K562 (cell line): Measurements from ENCODE around the gene PPP1R2B. TPM values are rescaled to one million over a fixed set of nuclear protein-coding genes. Genes with fewer than 3 reads are reported as not detected.
A peak's percentile ranks its signal among the peaks of the same experiment; 100 is the strongest.

Experiments
- ATAC-seq: fragments of 200-7000 bp; cut with Tn5 transposase; 3 replicates; pipeline ENCODE4 v1.9.1; 2020; ENCODE audit warnings: moderate library complexity
- BruUV-seq: library from RNA; stranded (reverse); fragments of 400-500 nt; replicated peaks from 2 replicates; lab custom pipeline; 2021; lab: Mats Ljungman, UMichigan
- CTCF ChIA-PET: fragments of 300-600 bp; formaldehyde crosslinking; extraction: SDS; loops from one replicate; lab custom pipeline; 2021; ENCODE audit warnings: low intra/inter-chr PET ratio; lab: Yijun Ruan, JAX
- POLR2A ChIA-PET: fragments of 300-600, 350-650 bp; sonication (Branson Sonifier 250); formaldehyde crosslinking; extraction: SDS; loops from one replicate; lab custom pipeline; 2021; ENCODE audit warnings: antibody characterized with exemption, inconsistent platforms; lab: Yijun Ruan, JAX
- DNase-seq, 4 experiments: peaks; one replicate each; pipeline versions ENCODE4 v3.0.0 to v3.0.0-alpha.2; 2011 to 2018; ENCODE audit warnings: low spot score in 3 of 4, mixed read lengths in 3 of 4; ENCODE audit errors: extremely low read depth in 1 of 4
- FAIRE-seq: peaks from 2 replicates; lab custom pipeline; 2011; peaks lifted over from hg19 to GRCh38; lab: Jason Lieb, UNC
- H2AFZ ChIP-seq: 2 replicates; pipeline ENCODE4 v1.6.0; 2011; ENCODE audit warnings: low read depth, low read length, control low read depth, inconsistent platforms
- H3K27ac ChIP-seq: fragments of 200-600 bp; 3 replicates; pipeline ENCODE4 v1.8.0; 2011; ENCODE audit warnings: low read depth, mild to moderate bottlenecking, control low read depth, inconsistent platforms, low read length, moderate library complexity, mixed read lengths; ENCODE audit errors: extremely low read depth
- H3K27me3 ChIP-seq, 2 experiments: fragments of 300-600 bp in 1 of 2; 2 replicates in 1 of 2; 3 replicates in 1 of 2; pipeline versions ENCODE4 v1.6.0 to v1.8.0; 2011; ENCODE audit warnings: inconsistent platforms in 2 of 2, low read length in 2 of 2, mild to moderate bottlenecking in 1 of 2, mixed read lengths in 1 of 2, moderate library complexity in 1 of 2; ENCODE audit not compliant: control insufficient read depth in 2 of 2, insufficient read depth in 2 of 2
- H3K36me3 ChIP-seq: fragments of 300-600 bp; 3 replicates; pipeline ENCODE4 v1.8.0; 2011; ENCODE audit warnings: mild to moderate bottlenecking, low read length, inconsistent platforms; ENCODE audit not compliant: control insufficient read depth, insufficient read depth
- H3K4me1 ChIP-seq, 2 experiments: fragments of 200-600 bp in 1 of 2; replicated peaks in 1 of 2; 2 replicates in 1 of 2; 3 replicates in 1 of 2; pipeline versions ENCODE4 v1.5.1 to v1.8.0; 2011; ENCODE audit warnings: inconsistent platforms in 2 of 2, low read length in 2 of 2, mild to moderate bottlenecking in 1 of 2, mixed read lengths in 1 of 2, moderate library complexity in 1 of 2; ENCODE audit not compliant: control insufficient read depth in 2 of 2, insufficient read depth in 2 of 2
- H3K4me2 ChIP-seq: 2 replicates; pipeline ENCODE4 v1.6.1; 2011; ENCODE audit warnings: low read length, control low read depth, inconsistent platforms, mixed read lengths; ENCODE audit not compliant: insufficient read depth
- H3K4me3 ChIP-seq: fragments of 200-600 bp; sonication (generic), shearing (Covaris generic); 2 replicates; pipeline ENCODE4 v1.5.1; 2016; ENCODE audit warnings: control low read depth, inconsistent platforms
- H3K79me2 ChIP-seq: fragments of 200-600 bp; 3 replicates; pipeline ENCODE4 v1.8.0; 2011; ENCODE audit warnings: low read length, inconsistent platforms; ENCODE audit not compliant: control insufficient read depth, insufficient read depth
- H3K9ac ChIP-seq, 2 experiments: 2 replicates each; pipeline versions ENCODE4 v1.6.0 to v1.6.1; 2011; ENCODE audit warnings: low read depth in 2 of 2, low read length in 2 of 2, control low read depth in 1 of 2, inconsistent platforms in 1 of 2, mild to moderate bottlenecking in 1 of 2, mixed read lengths in 1 of 2; ENCODE audit not compliant: insufficient read depth in 1 of 2
- H3K9me1 ChIP-seq: one replicate; pipeline ENCODE4 v1.6.0; 2011; ENCODE audit warnings: inconsistent platforms, mild to moderate bottlenecking, low read length, moderate library complexity; ENCODE audit not compliant: control insufficient read depth, insufficient read depth
- H3K9me3 ChIP-seq: replicated peaks from 2 replicates; pipeline ENCODE4 v1.5.1; 2011; ENCODE audit warnings: low read depth, low read length, inconsistent platforms; ENCODE audit not compliant: control insufficient read depth, insufficient read depth
- H4K20me1 ChIP-seq: replicated peaks from 2 replicates; pipeline ENCODE4 v1.6.1; 2011; ENCODE audit warnings: low read length, inconsistent platforms, mixed read lengths; ENCODE audit not compliant: control insufficient read depth, insufficient read depth
- C11orf30 ChIP-seq: fragments of 450-650 bp; IDR thresholded peaks from 2 replicates; pipeline ENCODE4 v1.6.1; 2016; ENCODE audit warnings: low read depth, mild to moderate bottlenecking
- RAD21 ChIP-seq, 2 experiments: fragments of 250-450 bp in 1 of 2; fragments of 450-650 bp in 1 of 2; sonication (Bioruptor Pico) in 1 of 2; formaldehyde crosslinking in 1 of 2; IDR thresholded peaks in 1 of 2; conservative IDR thresholded peaks in 1 of 2; 2 replicates each; pipeline versions ENCODE4 v1.4.0 to v1.8.0; 2020 to 2022; ENCODE audit warnings: mild to moderate bottlenecking in 2 of 2, moderate library complexity in 1 of 2
- TEAD1 ChIP-seq, 2 experiments: fragments of 450-650 bp in 1 of 2; sonication (generic) in 1 of 2; formaldehyde crosslinking; IDR thresholded peaks; 2 replicates each; pipeline versions ENCODE4 v1.4.0 to v1.8.0; 2020 to 2022; ENCODE audit warnings: mild to moderate bottlenecking in 2 of 2, missing genetic modification reagents in 1 of 2
- TOE1 ChIP-seq, 2 experiments: fragments of 450-650 bp in 1 of 2; sonication (generic) in 1 of 2; formaldehyde crosslinking in 1 of 2; IDR thresholded peaks; 2 replicates each; pipeline versions ENCODE4 v1.7.1 to v1.8.0; 2016 to 2022; ENCODE audit warnings: borderline replicate concordance in 2 of 2, mild to moderate bottlenecking in 2 of 2, antibody characterized with exemption in 1 of 2, inconsistent platforms in 1 of 2, low read depth in 1 of 2, missing genetic modification reagents in 1 of 2, moderate library complexity in 1 of 2
- ZNF316 ChIP-seq: fragments of 450-650 bp; IDR thresholded peaks from 2 replicates; pipeline ENCODE4 v1.6.1; 2016
- ZNF780A ChIP-seq: fragments of 250-450 bp; sonication (Bioruptor Pico); IDR thresholded peaks from 2 replicates; pipeline ENCODE4 v1.5.0; 2021; ENCODE audit warnings: mild to moderate bottlenecking
- WGBS: fragments of 100-300 bp; shearing (Covaris generic); methylation state at CpG from one replicate; pipeline ENCODE4 v1.1.6; 2016; ENCODE audit warnings: low coverage, mixed read lengths; ENCODE audit not compliant: insufficient coverage; ENCODE audit errors: missing lambda C conversion rate; 5-methylcytosine and 5-hydroxymethylcytosine counted together
- in situ Hi-C: fragments of 300-500 bp; cut with MboI; formaldehyde crosslinking; loops from 4 replicates; pipeline ENCODE4 v1.15.0; 2018; ENCODE audit warnings: inconsistent platforms, mixed read lengths
- intact Hi-C: fragments of 100-400 bp; cut with micrococcal nuclease; formaldehyde crosslinking; loops from 2 replicates; pipeline ENCODE4 v1.14.2; 2022
- polyA plus RNA-seq, 8 experiments: library from polyadenylated mRNA; depleted of rRNA in 4 of 8; stranded (reverse) in 5 of 8; unstranded in 3 of 8; fragments of >200 nt; fragmentation: Nextera tagmentation in 2 of 8; fragmentation: Illumina TruSeq in 1 of 8; extraction: Ambion mirVana in 2 of 8; extraction: Trizol in 1 of 8; gene quantifications; 2 replicates each; pipeline versions ENCODE4 v1.2.1 to v1.2.3, GENCODE V29; 2011 to 2014; ENCODE audit warnings: inconsistent platforms in 1 of 8, missing spikeins in 1 of 8
- total RNA-seq, 7 experiments: library from RNA; depleted of rRNA in 6 of 7; stranded (reverse); fragments of >200 nt in 6 of 7; fragmentation: Illumina TruSeq in 2 of 7; extraction: Trizol in 2 of 7; gene quantifications; 2 replicates each; pipeline versions ENCODE4 v1.2.1 to v1.2.3, GENCODE V29; 2011 to 2021; ENCODE audit warnings: low replicate concordance in 1 of 7
- TF ChIP-seq, protein P1 (sequence below), 3 experiments: IDR thresholded peaks in 2 of 3; conservative IDR thresholded peaks in 1 of 3; 2 replicates each; pipeline ENCODE4 v1.5.1; 2011 to 2012; ENCODE audit warnings: low read length in 3 of 3, mild to moderate bottlenecking in 3 of 3, control low read depth in 2 of 3, improper control_type of control experiment in 1 of 3, inconsistent platforms in 1 of 3, low read depth in 1 of 3, mixed read lengths in 1 of 3, moderate library complexity in 1 of 3; ENCODE audit not compliant: insufficient read depth in 2 of 3

Gene PPP1R2B
- total and polyA plus RNA-seq, 9 of the 15 experiments (the other 6 are each of a cell fraction or from before 2014, with no cell fraction given): 0.06 to 0.11 TPM; not detected in 7

DNA sequence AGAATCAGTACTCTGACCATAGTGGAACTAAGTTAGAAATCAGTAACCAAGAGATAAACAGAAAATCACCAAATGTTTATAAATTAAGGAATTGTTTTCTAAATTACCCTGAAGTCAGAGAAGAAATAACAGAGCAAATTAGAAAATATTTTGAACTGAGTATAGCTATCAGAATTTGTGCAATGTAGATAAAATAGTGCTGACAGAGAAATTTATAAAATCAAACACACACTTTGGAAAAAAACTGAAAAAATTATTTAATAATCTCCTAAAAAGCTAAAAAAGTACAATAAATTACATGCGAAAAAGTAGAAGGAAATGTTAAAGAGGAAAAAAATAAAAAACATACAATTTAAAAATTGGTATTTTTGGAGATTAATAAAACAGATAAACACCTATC is 37.1 kb upstream of the PPP1R2B start:
- H3K9me3 ChIP-seq: no peaks in the 10 kb centered on the region
- POLR2A ChIA-PET: no interaction called here
- H3K27me3 ChIP-seq: no peaks in the 10 kb centered on the region
- no peaks in the 10 kb centered on the region for H3K4me1 ChIP-seq
- FAIRE-seq (no peak), DNase-seq (no peak), ATAC-seq (no peak)
- CTCF ChIA-PET: no interaction called here
- no peak overlapping the region for H3K27ac ChIP-seq
- H2AFZ ChIP-seq: no peak overlapping the region
- no peaks in the 10 kb centered on the region for H3K9me1 ChIP-seq
- no peak for TF ChIP-seq TEAD1 (CRISPR knock-in tag; IDR thresholded peaks at IDR 0.05)
- TF ChIP-seq C11orf30: peak; percentile 7; the same call in 1 of the 2 replicates
- TF ChIP-seq ZNF316: peak; percentile 74
- BruUV-seq: no TSS peak
- WGBS: 0% methylated on average over 1 of the region's 1 CpG
- H3K36me3 ChIP-seq: no peaks in the 10 kb centered on the region
- intact Hi-C loops: no loop called here
- H3K79me2 ChIP-seq: no peaks in the 10 kb centered on the region
- no peak overlapping the region for H3K4me3 ChIP-seq
- no peaks in the 10 kb centered on the region for H4K20me1 ChIP-seq
- no peak overlapping the region for H3K4me2 ChIP-seq
- in situ Hi-C loops: no loop called here
- no peak overlapping the region for H3K9ac ChIP-seq

DNA sequence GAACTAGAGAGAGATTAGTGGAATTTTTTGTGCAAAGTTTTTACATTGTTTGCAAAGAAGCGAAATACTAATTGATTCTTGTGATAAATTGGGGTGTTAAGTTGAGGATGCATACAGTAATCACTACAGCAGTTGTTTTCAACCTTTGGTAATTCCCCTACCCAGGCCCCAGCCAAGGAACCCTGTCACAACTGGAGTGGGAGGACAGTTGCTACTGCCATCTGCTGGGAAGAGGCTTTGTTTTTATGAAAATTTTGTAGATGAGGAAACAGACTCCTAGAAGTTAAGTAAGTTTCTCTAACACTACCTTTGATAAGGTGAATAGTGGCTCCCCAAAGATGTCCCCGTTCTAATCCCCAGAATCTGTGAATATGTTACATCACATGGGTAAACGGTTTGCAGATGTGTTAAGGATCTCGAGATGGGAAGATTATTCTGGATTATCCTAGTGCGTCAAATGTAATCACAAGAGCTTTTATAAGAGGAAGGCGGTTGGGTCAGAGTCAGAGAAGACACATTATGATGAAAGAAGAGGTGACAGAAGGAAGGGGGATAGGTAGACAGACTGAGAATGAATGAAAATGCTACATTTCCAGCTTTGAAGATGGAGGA is 34.0 kb upstream of the PPP1R2B start:
- intact Hi-C loops: no loop called here
- Histone ChIP-seq H3K4me3 (no peak overlapping the region), H3K4me1 (no peaks in the 10 kb centered on the region), H3K27me3 (no peaks in the 10 kb centered on the region), H2AFZ (no peak overlapping the region), H3K4me2 (no peak overlapping the region)
- peak in 2 of 4 experiments; percentile 1 to 4 for DNase-seq
- TF ChIP-seq ZNF780A (CRISPR knock-in tag): no peak
- peak; percentile 22 to 26; a peak in 3 of 4 replicates for TF ChIP-seq RAD21 (CRISPR knock-in tag; conservative IDR thresholded peaks at IDR 0.05 in 1 of 2, IDR thresholded peaks at IDR 0.05 in 1 of 2)
- TF ChIP-seq TOE1 (IDR thresholded peaks at IDR 0.05; ENCODE audit: borderline replicate concordance): no peak
- TF ChIP-seq TOE1 (CRISPR knock-in tag; IDR thresholded peaks at IDR 0.05; ENCODE audit: borderline replicate concordance, low read depth): no peak
- TF ChIP-seq, protein P1, sequence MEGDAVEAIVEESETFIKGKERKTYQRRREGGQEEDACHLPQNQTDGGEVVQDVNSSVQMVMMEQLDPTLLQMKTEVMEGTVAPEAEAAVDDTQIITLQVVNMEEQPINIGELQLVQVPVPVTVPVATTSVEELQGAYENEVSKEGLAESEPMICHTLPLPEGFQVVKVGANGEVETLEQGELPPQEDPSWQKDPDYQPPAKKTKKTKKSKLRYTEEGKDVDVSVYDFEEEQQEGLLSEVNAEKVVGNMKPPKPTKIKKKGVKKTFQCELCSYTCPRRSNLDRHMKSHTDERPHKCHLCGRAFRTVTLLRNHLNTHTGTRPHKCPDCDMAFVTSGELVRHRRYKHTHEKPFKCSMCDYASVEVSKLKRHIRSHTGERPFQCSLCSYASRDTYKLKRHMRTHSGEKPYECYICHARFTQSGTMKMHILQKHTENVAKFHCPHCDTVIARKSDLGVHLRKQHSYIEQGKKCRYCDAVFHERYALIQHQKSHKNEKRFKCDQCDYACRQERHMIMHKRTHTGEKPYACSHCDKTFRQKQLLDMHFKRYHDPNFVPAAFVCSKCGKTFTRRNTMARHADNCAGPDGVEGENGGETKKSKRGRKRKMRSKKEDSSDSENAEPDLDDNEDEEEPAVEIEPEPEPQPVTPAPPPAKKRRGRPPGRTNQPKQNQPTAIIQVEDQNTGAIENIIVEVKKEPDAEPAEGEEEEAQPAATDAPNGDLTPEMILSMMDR (IDR thresholded peaks at IDR 0.05 in 2 of 3, conservative IDR thresholded peaks at IDR 0.05 in 1 of 3; ENCODE audit: insufficient read depth in 2 of 3, low read depth in 1 of 3, low read length in 3 of 3): peak in 2 of 3 experiments; percentile 2 to 16; a peak in 1 of 6 replicates
- TF ChIP-seq, all 486 proteins: peak for 2
- ChIA-PET POLR2A (no interaction called here), CTCF (no interaction called here)
- ATAC-seq (no peak), FAIRE-seq (no peak)
- no peak overlapping the region for H3K9ac ChIP-seq
- no TSS peak for BruUV-seq
- WGBS: 0% methylated on average over 6 of the region's 6 CpGs
- in situ Hi-C loops: no loop called here
- no peaks in the 10 kb centered on the region for H3K9me3 ChIP-seq
- no peak overlapping the region for H3K27ac ChIP-seq
- H4K20me1 ChIP-seq: no peaks in the 10 kb centered on the region
- H3K79me2 ChIP-seq: no peaks in the 10 kb centered on the region
- H3K36me3 ChIP-seq: no peaks in the 10 kb centered on the region
- H3K9me1 ChIP-seq: no peaks in the 10 kb centered on the region
